ENCODE measurements around the gene VAV2.

The VAV2 gene

DNA sequence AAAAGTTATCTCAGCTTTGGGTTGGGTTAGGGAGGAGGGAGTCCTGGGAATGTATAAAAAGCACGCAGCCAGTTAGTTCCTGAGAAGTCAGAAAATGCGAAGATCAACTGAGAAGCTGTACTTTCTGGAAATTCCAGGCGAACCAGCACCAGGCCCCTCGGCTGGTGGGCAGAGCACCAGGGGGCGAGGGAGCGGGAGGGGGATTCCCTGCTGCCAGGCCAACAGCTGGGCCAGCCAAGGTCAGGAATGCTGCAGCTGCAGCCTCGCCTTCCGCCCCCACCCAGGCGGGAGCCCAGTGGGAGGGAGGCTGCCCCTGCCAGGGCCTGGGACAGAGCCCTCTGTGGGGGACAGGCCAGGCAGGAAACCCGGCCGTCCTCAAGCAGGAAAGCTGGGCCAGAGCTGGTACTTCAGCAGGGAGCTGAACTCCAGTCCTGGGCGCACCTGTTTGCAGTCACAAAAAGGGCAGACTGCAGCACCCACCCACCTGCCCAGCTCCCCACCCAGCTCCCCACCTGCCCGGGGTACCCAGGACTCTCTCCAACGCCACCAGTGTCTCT is 35.5 kb downstream of the VAV2 start:
- Histone ChIP-seq H3K14ac (ENCODE audit: low read length) (peak overlapping the region; percentile 4), H3K79me1 (ENCODE audit: low read length) (peaks cover 11% of the 10 kb centered on the region), H3K27ac (ENCODE audit: low read depth, low read length) (peak overlapping the region; percentile 1), H4K91ac (ENCODE audit: low read depth, low read length) (no peak overlapping the region), H3K18ac (ENCODE audit: low read length) (no peak overlapping the region), H2BK12ac (ENCODE audit: low read length) (no peak overlapping the region), H3K9me3 (ENCODE audit: insufficient read depth, low read depth, low read length) (peaks cover 3% of the 10 kb centered on the region), H3K4me2 (ENCODE audit: low read length) (peak overlapping the region; percentile 5), H3K4me1 (ENCODE audit: control insufficient read depth in 1 of 2, insufficient read depth in 2 of 2, low read length in 2 of 2) (peaks cover 45 to 48% of the 10 kb centered on the region in 2 experiments), H3K9ac (ENCODE audit: low read length) (no peak overlapping the region), H3K36me3 (ENCODE audit: control insufficient read depth in 1 of 2, insufficient read depth in 2 of 2, low read length in 2 of 2) (peaks cover 13 to 18% of the 10 kb centered on the region in 2 experiments), H3K4me3 (ENCODE audit: low read depth, low read length) (no peak overlapping the region), H4K8ac (ENCODE audit: low read depth, low read length) (no peak overlapping the region), H4K12ac (ENCODE audit: low read depth, low read length) (no peak overlapping the region), H2BK5ac (ENCODE audit: low read depth, low read length, poor library complexity) (no peak overlapping the region), H2AK5ac (ENCODE audit: low read length) (no peak overlapping the region), H3K4ac (ENCODE audit: low read depth, low read length) (peak overlapping the region; percentile 30), H2BK120ac (ENCODE audit: insufficient read depth, low read length, poor library complexity) (no peak overlapping the region), H3K79me2 (ENCODE audit: control insufficient read depth, insufficient read depth, low read length, poor library complexity) (peaks cover 49% of the 10 kb centered on the region), H2AFZ (ENCODE audit: insufficient read depth, low read length, poor library complexity) (no peak overlapping the region), H3K23ac (ENCODE audit: low read length) (no peak overlapping the region), H3K27me3 (ENCODE audit: insufficient read depth, low read length) (no peaks in the 10 kb centered on the region)
- peak; percentile 46 to 58 for DNase-seq
- WGBS (ENCODE audit: extremely low coverage, insufficient coverage, insufficient read length), result no CpG with 5 or more reads among the region's 14 CpGs

DNA sequence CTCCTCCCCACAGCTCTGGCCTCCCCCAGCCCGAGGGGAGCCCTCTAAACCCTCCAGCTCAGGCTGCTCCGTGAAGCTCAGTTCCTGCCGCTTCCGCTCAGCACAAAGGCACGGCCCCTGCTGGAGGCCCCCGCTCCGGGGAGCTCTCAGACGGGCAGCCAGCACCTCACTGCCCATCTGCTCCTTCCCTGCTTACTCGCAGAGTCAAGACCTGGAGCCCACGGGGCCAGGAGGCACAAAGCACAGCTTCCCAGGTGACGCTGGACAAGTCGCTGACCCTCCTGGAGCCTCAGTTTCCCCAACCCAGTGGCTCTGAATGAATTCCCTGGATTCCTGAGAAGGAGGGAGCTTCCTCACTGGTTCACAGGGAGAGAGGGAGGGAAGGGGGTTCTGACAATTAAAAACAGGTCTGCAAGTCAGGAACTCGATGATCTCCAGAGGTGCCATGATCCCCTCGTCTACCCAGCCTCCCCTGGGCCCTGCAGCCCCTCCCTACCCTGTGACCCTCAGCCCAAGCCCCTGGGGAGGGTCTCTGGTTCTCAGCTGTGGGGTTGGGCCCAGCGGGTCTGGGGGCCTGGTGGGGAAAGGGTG is 36.2 kb downstream of the VAV2 start:
- Histone ChIP-seq H3K36me3 (ENCODE audit: control insufficient read depth in 1 of 2, insufficient read depth in 2 of 2, low read length in 2 of 2) (peaks cover 18 to 25% of the 10 kb centered on the region in 2 experiments), H3K79me2 (ENCODE audit: control insufficient read depth, insufficient read depth, low read length, poor library complexity) (peaks cover 42% of the 10 kb centered on the region)
- WGBS (ENCODE audit: extremely low coverage, insufficient coverage, insufficient read length), result no CpG with 5 or more reads among the region's 15 CpGs

DNA sequence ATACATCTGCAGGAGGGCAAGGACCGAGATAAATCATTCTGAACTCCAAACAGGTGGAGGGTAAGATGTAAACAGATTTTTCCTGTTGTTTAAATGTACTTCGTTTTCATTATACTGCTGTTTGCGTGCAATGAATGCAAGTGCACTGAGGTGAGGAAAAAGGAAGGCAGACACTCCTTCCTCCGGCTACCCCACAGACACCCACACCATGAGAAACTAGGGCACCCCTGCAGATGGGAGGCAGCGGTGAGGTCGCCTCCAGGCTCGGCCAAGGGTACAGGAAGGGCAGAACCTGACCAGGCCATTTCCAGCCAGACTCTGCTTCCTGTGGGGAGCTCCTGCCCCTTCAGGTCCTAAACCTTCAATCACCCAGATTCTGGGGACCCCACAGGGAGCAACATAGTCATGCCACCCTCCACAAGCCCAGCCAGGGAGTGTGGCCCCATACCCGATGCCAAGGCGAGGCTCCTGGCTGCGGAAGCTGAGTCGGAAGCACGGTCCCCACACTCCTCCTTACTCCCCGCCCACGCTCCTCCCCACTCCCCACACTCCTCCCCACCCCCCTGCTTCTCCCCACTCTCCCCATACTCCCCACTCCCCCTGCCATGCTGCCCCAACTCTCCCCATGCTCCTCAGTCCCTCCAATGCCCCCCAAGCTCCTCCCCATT is 37.1 kb downstream of the VAV2 start:
- Histone ChIP-seq H3K23ac (ENCODE audit: low read length) (no peak overlapping the region), H3K4me1 (ENCODE audit: control insufficient read depth in 1 of 2, insufficient read depth in 2 of 2, low read length in 2 of 2) (peaks cover 33 to 35% of the 10 kb centered on the region in 2 experiments), H2AFZ (ENCODE audit: insufficient read depth, low read length, poor library complexity) (no peak overlapping the region), H3K4ac (ENCODE audit: low read depth, low read length) (peak overlapping the region; percentile 22), H3K79me2 (ENCODE audit: control insufficient read depth, insufficient read depth, low read length, poor library complexity) (peaks cover 39% of the 10 kb centered on the region), H2AK5ac (ENCODE audit: low read length) (no peak overlapping the region), H3K18ac (ENCODE audit: low read length) (no peak overlapping the region), H3K9ac (ENCODE audit: low read length) (no peak overlapping the region), H3K4me2 (ENCODE audit: low read length) (no peak overlapping the region), H4K12ac (ENCODE audit: low read depth, low read length) (no peak overlapping the region), H4K91ac (ENCODE audit: low read depth, low read length) (no peak overlapping the region), H4K8ac (ENCODE audit: low read depth, low read length) (no peak overlapping the region), H3K27ac (ENCODE audit: low read depth, low read length) (no peak overlapping the region), H3K4me3 (ENCODE audit: low read depth, low read length) (no peak overlapping the region), H2BK120ac (ENCODE audit: insufficient read depth, low read length, poor library complexity) (no peak overlapping the region), H3K36me3 (ENCODE audit: control insufficient read depth in 1 of 2, insufficient read depth in 2 of 2, low read length in 2 of 2) (peaks cover 15 to 29% of the 10 kb centered on the region in 2 experiments), H3K9me3 (ENCODE audit: insufficient read depth, low read depth, low read length) (peaks cover 3% of the 10 kb centered on the region), H3K27me3 (ENCODE audit: insufficient read depth, low read length) (no peaks in the 10 kb centered on the region), H3K14ac (ENCODE audit: low read length) (no peak overlapping the region), H2BK12ac (ENCODE audit: low read length) (no peak overlapping the region), H3K79me1 (ENCODE audit: low read length) (peaks cover 11% of the 10 kb centered on the region), H2BK5ac (ENCODE audit: low read depth, low read length, poor library complexity) (no peak overlapping the region)
- DNase-seq, result no peak
- 100% methylated on average over 2 of the region's 14 CpGs for WGBS (ENCODE audit: extremely low coverage, insufficient coverage, insufficient read length)

More for the DNA sequence above, 36.2 kb downstream of the VAV2 start:
- peaks cover 3% of the 10 kb centered on the region for H3K9me3 ChIP-seq (ENCODE audit: insufficient read depth, low read depth, low read length)
- peak overlapping the region; percentile 32 for H2AK5ac ChIP-seq (ENCODE audit: low read length)
- H4K91ac ChIP-seq (ENCODE audit: low read depth, low read length), result peak overlapping the region; percentile 28
- peak overlapping the region; percentile 16 for H3K4me2 ChIP-seq (ENCODE audit: low read length)
- no peak overlapping the region for H2BK5ac ChIP-seq (ENCODE audit: low read depth, low read length, poor library complexity)
- no peak overlapping the region for H2AFZ ChIP-seq (ENCODE audit: insufficient read depth, low read length, poor library complexity)
- H3K18ac ChIP-seq (ENCODE audit: low read length), result peak overlapping the region; percentile 35
- H3K27ac ChIP-seq (ENCODE audit: low read depth, low read length), result peak overlapping the region; percentile 1
- peaks cover 11% of the 10 kb centered on the region for H3K79me1 ChIP-seq (ENCODE audit: low read length)
- H3K9ac ChIP-seq (ENCODE audit: low read length), result no peak overlapping the region
- H3K23ac ChIP-seq (ENCODE audit: low read length), result no peak overlapping the region
- peak overlapping the region; percentile 64 for H2BK12ac ChIP-seq (ENCODE audit: low read length)
- H3K4me3 ChIP-seq (ENCODE audit: low read depth, low read length), result no peak overlapping the region
- peak overlapping the region; percentile 50 for H4K8ac ChIP-seq (ENCODE audit: low read depth, low read length)
- peaks cover 40 to 43% of the 10 kb centered on the region in 2 experiments for H3K4me1 ChIP-seq (ENCODE audit: control insufficient read depth in 1 of 2, insufficient read depth in 2 of 2, low read length in 2 of 2)
- no peak overlapping the region for H2BK120ac ChIP-seq (ENCODE audit: insufficient read depth, low read length, poor library complexity)
- no peak for DNase-seq
- H3K27me3 ChIP-seq (ENCODE audit: insufficient read depth, low read length), result no peaks in the 10 kb centered on the region
- peak overlapping the region; percentile 44 for H3K14ac ChIP-seq (ENCODE audit: low read length)
- no peak overlapping the region for H4K12ac ChIP-seq (ENCODE audit: low read depth, low read length)
- H3K4ac ChIP-seq (ENCODE audit: low read depth, low read length), result peak overlapping the region; percentile 80

DNA sequence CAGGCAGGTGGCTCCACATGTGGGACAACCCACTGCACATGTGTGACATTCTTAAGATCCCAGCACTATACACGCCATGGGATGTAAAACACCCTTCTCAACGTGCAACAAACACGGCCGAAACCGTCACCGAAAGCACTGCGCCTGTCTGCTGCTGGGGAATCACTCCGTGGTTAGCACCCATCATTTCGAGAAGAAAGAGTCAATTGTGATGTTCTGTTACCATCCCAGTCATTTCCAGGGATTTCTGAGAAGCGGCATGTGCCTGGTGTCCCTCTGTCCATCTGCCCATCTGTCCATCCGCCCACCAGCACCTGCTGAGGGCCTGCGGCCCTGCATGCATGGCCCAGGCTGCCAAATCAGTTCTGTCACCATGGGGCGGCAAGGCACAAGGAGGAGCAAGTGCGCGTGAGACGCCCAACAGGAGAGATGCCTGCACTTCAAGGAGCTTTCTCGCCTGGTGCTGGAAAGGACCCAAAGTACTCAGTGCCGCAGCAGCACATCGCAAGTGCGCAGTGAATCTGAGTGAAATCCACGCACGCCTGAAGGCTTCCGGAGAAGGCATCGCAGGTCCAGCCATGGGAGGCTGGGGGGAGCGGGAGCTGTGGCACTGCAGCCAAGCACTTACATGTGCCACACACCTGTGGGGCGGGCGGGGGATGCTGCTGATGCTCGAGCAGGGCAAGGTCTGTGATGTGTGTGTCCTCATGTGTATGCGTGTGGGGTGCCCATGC is 38.0 kb downstream of the VAV2 start:
- peaks cover 11% of the 10 kb centered on the region for H3K79me1 ChIP-seq (ENCODE audit: low read length)
- H3K27me3 ChIP-seq (ENCODE audit: insufficient read depth, low read length), result no peaks in the 10 kb centered on the region
- no peak overlapping the region for H3K14ac ChIP-seq (ENCODE audit: low read length)
- H3K18ac ChIP-seq (ENCODE audit: low read length), result peak overlapping the region; percentile 43
- no peak overlapping the region for H4K12ac ChIP-seq (ENCODE audit: low read depth, low read length)
- H4K8ac ChIP-seq (ENCODE audit: low read depth, low read length), result no peak overlapping the region
- H2BK5ac ChIP-seq (ENCODE audit: low read depth, low read length, poor library complexity), result no peak overlapping the region
- no peak overlapping the region for H4K91ac ChIP-seq (ENCODE audit: low read depth, low read length)
- peaks cover 38% of the 10 kb centered on the region for H3K79me2 ChIP-seq (ENCODE audit: control insufficient read depth, insufficient read depth, low read length, poor library complexity)
- H3K9me3 ChIP-seq (ENCODE audit: insufficient read depth, low read depth, low read length), result peaks cover 3% of the 10 kb centered on the region
- no peak overlapping the region for H3K9ac ChIP-seq (ENCODE audit: low read length)
- no peak overlapping the region for H2AFZ ChIP-seq (ENCODE audit: insufficient read depth, low read length, poor library complexity)
- DNase-seq, result no peak
- no peak overlapping the region for H2BK120ac ChIP-seq (ENCODE audit: insufficient read depth, low read length, poor library complexity)
- H3K27ac ChIP-seq (ENCODE audit: low read depth, low read length), result no peak overlapping the region
- no peak overlapping the region for H3K4me3 ChIP-seq (ENCODE audit: low read depth, low read length)
- H2BK12ac ChIP-seq (ENCODE audit: low read length), result no peak overlapping the region
- no peak overlapping the region for H3K23ac ChIP-seq (ENCODE audit: low read length)
- peak overlapping the region; percentile 56 for H3K4ac ChIP-seq (ENCODE audit: low read depth, low read length)
- no peak overlapping the region for H3K4me2 ChIP-seq (ENCODE audit: low read length)
- H3K36me3 ChIP-seq (ENCODE audit: control insufficient read depth in 1 of 2, insufficient read depth in 2 of 2, low read length in 2 of 2), result peaks cover 15 to 29% of the 10 kb centered on the region in 2 experiments
- H3K4me1 ChIP-seq (ENCODE audit: control insufficient read depth in 1 of 2, insufficient read depth in 2 of 2, low read length in 2 of 2), result peaks cover 27 to 32% of the 10 kb centered on the region in 2 experiments
- WGBS (ENCODE audit: extremely low coverage, insufficient coverage, insufficient read length), result no CpG with 5 or more reads among the region's 29 CpGs
- no peak overlapping the region for H2AK5ac ChIP-seq (ENCODE audit: low read length)
